HepG2 (cell line): ENCODE measurements around the gene SLC25A44. TPM values are rescaled to one million over a fixed set of nuclear protein-coding genes. Genes with fewer than 3 reads are reported as not detected.
A peak's percentile ranks its signal among the peaks of the same experiment; 100 is the strongest.

Source experiments
- AKNA ChIP-seq: sonication (generic); formaldehyde crosslinking; IDR thresholded peaks from 2 replicates; pipeline ENCODE4 v1.4.0; 2020; ENCODE audit warnings: missing genetic modification reagents, borderline replicate concordance
- BRCA1 ChIP-seq: sonication (generic); formaldehyde crosslinking; IDR thresholded peaks from 2 replicates; pipeline ENCODE4 v1.4.0; 2020; ENCODE audit warnings: missing genetic modification reagents
- HIVEP1 ChIP-seq: sonication (generic); formaldehyde crosslinking; IDR thresholded peaks from 2 replicates; pipeline ENCODE4 v1.4.0; 2020; ENCODE audit warnings: mild to moderate bottlenecking, missing genetic modification reagents
- HNF1B ChIP-seq: sonication (generic); formaldehyde crosslinking; IDR thresholded peaks from 2 replicates; pipeline ENCODE4 v1.5.1; 2020; ENCODE audit warnings: mild to moderate bottlenecking, moderate library complexity, missing genetic modification reagents
- REL ChIP-seq: sonication (generic); formaldehyde crosslinking; conservative IDR thresholded peaks from 2 replicates; pipeline ENCODE4 v1.8.0; 2022; ENCODE audit warnings: mild to moderate bottlenecking, missing genetic modification reagents, moderate library complexity
- SMAD9 ChIP-seq: sonication (generic); formaldehyde crosslinking; IDR thresholded peaks from 2 replicates; pipeline ENCODE4 v1.5.1; 2020; ENCODE audit warnings: mild to moderate bottlenecking, missing genetic modification reagents
- SRY ChIP-seq: sonication (generic); formaldehyde crosslinking; IDR thresholded peaks from 2 replicates; pipeline ENCODE4 v1.8.0; 2022; ENCODE audit warnings: mild to moderate bottlenecking, missing genetic modification reagents
- TCF7L2 ChIP-seq: IDR thresholded peaks from 2 replicates; pipeline ENCODE4 v1.6.1; 2011; ENCODE audit warnings: mild to moderate bottlenecking, low read depth, low read length, moderate library complexity
- TP53 ChIP-seq: sonication (generic); formaldehyde crosslinking; conservative IDR thresholded peaks from 2 replicates; pipeline ENCODE4 v1.4.0; 2020; ENCODE audit warnings: missing genetic modification reagents
- U2AF2 ChIP-seq: fragments of 200-400 bp; formaldehyde crosslinking; IDR thresholded peaks from 2 replicates; pipeline ENCODE4 v1.6.1; 2017; ENCODE audit warnings: low read depth, mild to moderate bottlenecking, low read length
- ZBTB43 ChIP-seq: sonication (generic); formaldehyde crosslinking; conservative IDR thresholded peaks from 2 replicates; pipeline ENCODE4 v1.4.0; 2020; ENCODE audit warnings: missing genetic modification reagents
- ZBTB49 ChIP-seq: sonication (generic); formaldehyde crosslinking; IDR thresholded peaks from 2 replicates; pipeline ENCODE4 v1.4.0; 2020; ENCODE audit warnings: missing genetic modification reagents, borderline replicate concordance
- ZMYM4 ChIP-seq: sonication (generic); formaldehyde crosslinking; IDR thresholded peaks from 2 replicates; pipeline ENCODE4 v1.8.1; 2023; ENCODE audit warnings: mild to moderate bottlenecking, missing genetic modification reagents
- ZNF556 ChIP-seq: sonication (generic); formaldehyde crosslinking; IDR thresholded peaks from 2 replicates; pipeline ENCODE4 v1.4.0; 2020; ENCODE audit warnings: mild to moderate bottlenecking, missing genetic modification reagents, borderline replicate concordance
- ZNF674 ChIP-seq: sonication (generic); formaldehyde crosslinking; IDR thresholded peaks from 2 replicates; pipeline ENCODE4 v1.5.0; 2020; ENCODE audit warnings: low read depth, mild to moderate bottlenecking, missing genetic modification reagents
- ZNF780A ChIP-seq: sonication (generic); formaldehyde crosslinking; IDR thresholded peaks from 2 replicates; pipeline ENCODE4 v1.8.0; 2022; ENCODE audit warnings: mild to moderate bottlenecking, missing genetic modification reagents, moderate library complexity
- polyA plus RNA-seq, 8 experiments: library from polyadenylated mRNA; depleted of rRNA in 3 of 8; stranded (reverse) in 7 of 8; unstranded in 1 of 8; fragments of >200 nt; fragmentation: Illumina TruSeq in 4 of 8; extraction: Trizol in 4 of 8; gene quantifications; 2 replicates each; pipeline versions ENCODE4 v1.2.1 to v1.2.3, GENCODE V29; 2011 to 2016; ENCODE audit warnings: low read depth in 4 of 8, missing spikeins in 1 of 8, mixed read lengths in 1 of 8; ENCODE audit not compliant: insufficient read depth in 1 of 8
- total RNA-seq, 5 experiments: library from RNA; depleted of rRNA; stranded (reverse); fragments of >200 nt; fragmentation: Illumina TruSeq; extraction: Trizol; gene quantifications; 2 replicates each; pipeline ENCODE4 v1.2.3, GENCODE V29; 2016; ENCODE audit warnings: low read depth in 1 of 5

SLC25A44 gene
- total and polyA plus RNA-seq, 2 of the 13 experiments (the other 11 are each of a cell fraction or from before 2014, with no cell fraction given), result 10.7 to 13.4 TPM

GRCh38 chr1:156212833-156213643 is 19.1 kb downstream of the SLC25A44 start, which contains the start of gene PMF1 (continued):
- 0 out of 2 replicates have a peak, but pooled peaks have one; percentile 32 for TF ChIP-seq REL (CRISPR knock-in tag)
- no peak for TF ChIP-seq SMAD9 (CRISPR knock-in tag)
- peak; percentile 84; the same call in 1 of the 2 replicates for TF ChIP-seq ZMYM4
- peak; percentile 84; the same call in 1 of the 2 replicates for TF ChIP-seq AKNA (CRISPR knock-in tag)
- TF ChIP-seq ZBTB43 (CRISPR knock-in tag), result 0 out of 2 replicates have a peak, but pooled peaks have one; percentile 33
- TF ChIP-seq ZBTB49 (CRISPR knock-in tag), result no peak
- no peak for TF ChIP-seq SRY (CRISPR knock-in tag)
- no peak for TF ChIP-seq ZNF556 (CRISPR knock-in tag)
- no peak for TF ChIP-seq ZNF780A
- TF ChIP-seq HIVEP1 (CRISPR knock-in tag), result no peak
- TF ChIP-seq TP53 (CRISPR knock-in tag), result no peak
- TF ChIP-seq HNF1B (CRISPR knock-in tag), result peak; percentile 94
- TF ChIP-seq ZNF674 (CRISPR knock-in tag), result no peak
- TF ChIP-seq U2AF2, result no peak
- TF ChIP-seq BRCA1 (CRISPR knock-in tag), result peak; percentile 52; the same call in 1 of the 2 replicates
- no peak for TF ChIP-seq TCF7L2
